ENCODE data around the gene ADAP1. TPM values are rescaled to one million over a fixed set of nuclear protein-coding genes. Genes with fewer than 3 reads are reported as not detected.

The ADAP1 gene
- total and polyA plus RNA-seq, 2 experiments from 2014 or later = 0.24 to 1.1 TPM

- Histone ChIP-seq H3K4me3 (no peak overlapping the region), H4K20me1 (ENCODE audit: insufficient read depth) (no peaks in the 10 kb centered on the region), H3K36me3 (ENCODE audit: low read depth) (no peaks in the 10 kb centered on the region; the same call in 1 of the 2 replicates), H3K9me2 (ENCODE audit: insufficient read depth) (no peaks in the 10 kb centered on the region), H3K9me3 (ENCODE audit: low read depth) (no peaks in the 10 kb centered on the region), H3K79me2 (ENCODE audit: insufficient read depth) (peaks cover 4% of the 10 kb centered on the region; the same call in 1 of the 2 replicates), H3K4me1 (ENCODE audit: insufficient read depth) (no peaks in the 10 kb centered on the region), H3K4me2 (ENCODE audit: unreplicated experiment) (no peak overlapping the region), H2AFZ (no peak overlapping the region), H3K27ac (no peak overlapping the region), H3K9ac (no peak overlapping the region), H3K27me3 (replicated peaks; ENCODE audit: insufficient read depth) (no peaks in the 10 kb centered on the region), H3F3A (ENCODE audit: insufficient read depth) (no peaks in the 10 kb centered on the region)
- WGBS, 2 experiments (ENCODE audit: low coverage in 1 of 2, low lambda C conversion rate in 2 of 2, missing lambda C conversion rate in 2 of 2) = 96 to 97% methylated on average over 24 to 29 of the region's 29 CpGs
- TF ChIP-seq EZH2 (IDR thresholded peaks at IDR 0.05; ENCODE audit: insufficient read depth, poor library complexity, severe bottlenecking) (no peak), EZH2phosphoT487 (IDR thresholded peaks at IDR 0.05; ENCODE audit: insufficient read depth, low read depth) (no peak)
- in situ Hi-C loops (cut with MboI) = no loop called here
- DNase-seq = no peak
Measured at GRCh38 chr7:891291-891690, 63.2 kb downstream of the ADAP1 start.

- H3K36me3 ChIP-seq (ENCODE audit: low read depth) = no peaks in the 10 kb centered on the region; the same call in 1 of the 2 replicates
- no peak for TF ChIP-seq EZH2phosphoT487 (IDR thresholded peaks at IDR 0.05; ENCODE audit: insufficient read depth, low read depth)
- TF ChIP-seq EZH2 (IDR thresholded peaks at IDR 0.05; ENCODE audit: insufficient read depth, poor library complexity, severe bottlenecking) = no peak
- no peak overlapping the region for H2AFZ ChIP-seq
- no peak for DNase-seq
- no peaks in the 10 kb centered on the region for H3K9me3 ChIP-seq (ENCODE audit: low read depth)
- no peaks in the 10 kb centered on the region for H3K27me3 ChIP-seq (replicated peaks; ENCODE audit: insufficient read depth)
- H3K4me3 ChIP-seq = no peak overlapping the region
- no peak overlapping the region for H3K27ac ChIP-seq
- H3K9me2 ChIP-seq (ENCODE audit: insufficient read depth) = no peaks in the 10 kb centered on the region
- H3F3A ChIP-seq (ENCODE audit: insufficient read depth) = no peaks in the 10 kb centered on the region
- H3K4me2 ChIP-seq (ENCODE audit: unreplicated experiment) = no peak overlapping the region
- H3K9ac ChIP-seq = no peak overlapping the region
- in situ Hi-C loops (cut with MboI) = no loop called here
- peaks cover 8% of the 10 kb centered on the region; the same call in 1 of the 2 replicates for H3K79me2 ChIP-seq (ENCODE audit: insufficient read depth)
- no peaks in the 10 kb centered on the region for H3K4me1 ChIP-seq (ENCODE audit: insufficient read depth)
- 90 to 95% methylated on average over 14 to 15 of the region's 15 CpGs for WGBS, 2 experiments (ENCODE audit: low coverage in 1 of 2, low lambda C conversion rate in 2 of 2, missing lambda C conversion rate in 2 of 2)
- no peaks in the 10 kb centered on the region for H4K20me1 ChIP-seq (ENCODE audit: insufficient read depth)
Measured at GRCh38 chr7:890868-891267, 63.6 kb downstream of the ADAP1 start.

GRCh38 chr7:889391-889790, 65.1 kb downstream of the ADAP1 start:
- Histone ChIP-seq H4K20me1 (ENCODE audit: insufficient read depth) (no peaks in the 10 kb centered on the region), H3K9me2 (ENCODE audit: insufficient read depth) (no peaks in the 10 kb centered on the region), H3K27me3 (replicated peaks; ENCODE audit: insufficient read depth) (no peaks in the 10 kb centered on the region), H3K9ac (no peak overlapping the region), H3K27ac (no peak overlapping the region), H2AFZ (no peak overlapping the region), H3F3A (ENCODE audit: insufficient read depth) (no peaks in the 10 kb centered on the region), H3K79me2 (ENCODE audit: insufficient read depth) (peaks cover 23% of the 10 kb centered on the region), H3K4me2 (ENCODE audit: unreplicated experiment) (no peak overlapping the region), H3K9me3 (ENCODE audit: low read depth) (no peaks in the 10 kb centered on the region), H3K4me3 (no peak overlapping the region), H3K36me3 (ENCODE audit: low read depth) (no peaks in the 10 kb centered on the region), H3K4me1 (ENCODE audit: insufficient read depth) (no peaks in the 10 kb centered on the region)
- 87 to 95% methylated on average over 7 to 18 of the region's 18 CpGs for WGBS, 2 experiments (ENCODE audit: low coverage in 1 of 2, low lambda C conversion rate in 2 of 2, missing lambda C conversion rate in 2 of 2)
- in situ Hi-C loops (cut with MboI) = no loop called here
- no peak for TF ChIP-seq EZH2 (IDR thresholded peaks at IDR 0.05; ENCODE audit: insufficient read depth, poor library complexity, severe bottlenecking)
- no peak for TF ChIP-seq EZH2phosphoT487 (IDR thresholded peaks at IDR 0.05; ENCODE audit: insufficient read depth, low read depth)
- no peak for DNase-seq

- in situ Hi-C loops (cut with MboI) = no loop called here
- H3K79me2 ChIP-seq (ENCODE audit: insufficient read depth) = peaks cover 27% of the 10 kb centered on the region
Measured at GRCh38 chr7:889025-889390, 65.5 kb downstream of the ADAP1 start.

More at GRCh38 chr7:889025-889390, 65.5 kb downstream of the ADAP1 start:
- TF ChIP-seq EZH2 (IDR thresholded peaks at IDR 0.05; ENCODE audit: insufficient read depth, poor library complexity, severe bottlenecking) = no peak
- TF ChIP-seq EZH2phosphoT487 (IDR thresholded peaks at IDR 0.05; ENCODE audit: insufficient read depth, low read depth) = no peak
- Histone ChIP-seq H3F3A (ENCODE audit: insufficient read depth) (no peaks in the 10 kb centered on the region), H3K9ac (no peak overlapping the region), H3K9me3 (ENCODE audit: low read depth) (no peaks in the 10 kb centered on the region), H3K4me3 (no peak overlapping the region), H2AFZ (no peak overlapping the region), H4K20me1 (ENCODE audit: insufficient read depth) (no peaks in the 10 kb centered on the region), H3K27me3 (replicated peaks; ENCODE audit: insufficient read depth) (no peaks in the 10 kb centered on the region), H3K9me2 (ENCODE audit: insufficient read depth) (no peaks in the 10 kb centered on the region), H3K4me2 (ENCODE audit: unreplicated experiment) (no peak overlapping the region), H3K4me1 (ENCODE audit: insufficient read depth) (no peaks in the 10 kb centered on the region), H3K36me3 (ENCODE audit: low read depth) (no peaks in the 10 kb centered on the region), H3K27ac (no peak overlapping the region)
- WGBS, 2 experiments (ENCODE audit: low coverage in 1 of 2, low lambda C conversion rate in 2 of 2, missing lambda C conversion rate in 2 of 2) = 90 to 96% methylated on average over 15 of the region's 15 CpGs
- no peak for DNase-seq
